SK-N-SH (cell line): ENCODE measurements around the gene FYCO1.

ENCODE experiments used
- MXI1 ChIP-seq: IDR thresholded peaks from 2 replicates; pipeline ENCODE4 v1.6.1; 2012; ENCODE audit warnings: mild to moderate bottlenecking, low read depth, low read length, improper control_type of control experiment
- REST ChIP-seq: IDR thresholded peaks from 2 replicates; pipeline ENCODE4 v1.6.1; 2012; ENCODE audit warnings: mild to moderate bottlenecking, low read depth, low read length, moderate library complexity
- RFX5 ChIP-seq: IDR thresholded peaks from 2 replicates; pipeline ENCODE4 v1.6.1; 2012; ENCODE audit warnings: mild to moderate bottlenecking, improper control_type of control experiment, low read length
- YY1 ChIP-seq: IDR thresholded peaks from 2 replicates; pipeline ENCODE4 v1.4.0; 2012; ENCODE audit warnings: low read depth, mild to moderate bottlenecking

- TF ChIP-seq YY1 = no peak
- no peak for TF ChIP-seq MXI1
- TF ChIP-seq REST = no peak
- no peak for TF ChIP-seq RFX5
These were observed 27.5 kb downstream of the FYCO1 start for GRCh38 chr3:45968149-45968548.
